ES-I3 (cell line): ENCODE data around the gene NFIC.

ENCODE experiments used
- H3K36me3 ChIP-seq: 2 replicates; pipeline ENCODE4 v1.6.1; 2013; ENCODE audit warnings: mild to moderate bottlenecking, low read length, control low read depth, moderate library complexity; ENCODE audit not compliant: insufficient read depth
- H3K4me1 ChIP-seq: 2 replicates; pipeline ENCODE4 v1.6.1; 2013; ENCODE audit warnings: mild to moderate bottlenecking, control low read depth, low read length; ENCODE audit not compliant: insufficient read depth
- H3K9ac ChIP-seq: 2 replicates; pipeline ENCODE4 v1.6.1; 2013; ENCODE audit warnings: low read depth, mild to moderate bottlenecking, low read length, moderate library complexity
- H3K9me3 ChIP-seq: 2 replicates; pipeline ENCODE4 v1.6.1; 2013; ENCODE audit warnings: mild to moderate bottlenecking, low read length, moderate library complexity; ENCODE audit not compliant: control insufficient read depth, insufficient read depth

The NFIC gene

GRCh38 chr19:3401004-3401768, 34.8 kb downstream of the NFIC start:
- no peaks in the 10 kb centered on the region for H3K36me3 ChIP-seq
- H3K4me1 ChIP-seq = peaks cover 10% of the 10 kb centered on the region; the same call in 1 of the 2 replicates
- H3K9ac ChIP-seq = no peak overlapping the region
- no peaks in the 10 kb centered on the region for H3K9me3 ChIP-seq

DNA sequence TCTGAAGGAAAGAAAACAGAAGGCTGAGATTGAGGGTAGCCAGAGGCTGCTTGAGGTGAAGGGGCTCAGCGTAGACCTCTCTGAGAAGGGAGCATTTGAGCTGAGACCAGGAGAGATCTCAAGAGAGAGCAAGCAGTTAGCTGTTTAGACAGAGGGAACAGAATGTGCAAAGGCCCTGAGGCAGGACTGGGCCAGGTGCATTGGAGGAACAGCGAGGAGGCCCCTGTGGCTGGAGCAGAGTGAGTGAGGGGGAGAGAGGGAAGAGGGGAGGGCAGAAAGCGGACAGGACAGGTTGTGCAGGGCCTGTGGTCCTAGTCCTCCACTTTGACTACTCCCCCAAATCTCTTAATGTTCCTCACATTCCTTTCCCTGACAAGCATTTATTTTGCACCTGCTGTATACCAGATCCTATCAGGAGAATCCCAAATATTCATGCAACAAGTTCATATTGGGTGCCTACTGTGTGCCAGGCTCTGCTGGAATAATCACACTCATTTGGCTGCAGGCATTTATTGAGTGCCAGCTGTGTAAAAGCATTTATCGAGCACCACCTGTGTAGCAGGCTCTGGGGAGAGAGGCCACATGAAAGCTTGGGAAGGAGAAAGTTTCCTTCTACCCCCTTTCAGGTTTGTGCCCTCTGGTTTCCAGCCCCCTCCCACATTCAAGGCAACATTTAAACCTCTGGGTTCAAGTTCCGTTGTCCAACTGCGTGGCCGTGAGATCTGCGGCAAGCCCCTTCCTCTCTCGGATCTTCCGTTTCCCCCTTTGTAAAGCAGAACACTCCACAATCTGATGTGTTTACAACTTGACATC, 36.5 kb downstream of the NFIC start:
- Histone ChIP-seq H3K9me3 (no peaks in the 10 kb centered on the region), H3K36me3 (no peaks in the 10 kb centered on the region), H3K4me1 (peaks cover under 1% of the 10 kb centered on the region; the same call in 1 of the 2 replicates), H3K9ac (no peak overlapping the region)

- H3K9me3 ChIP-seq = no peaks in the 10 kb centered on the region
- no peaks in the 10 kb centered on the region; the same call in 1 of the 2 replicates for H3K4me1 ChIP-seq
- no peaks in the 10 kb centered on the region for H3K36me3 ChIP-seq
- no peak overlapping the region for H3K9ac ChIP-seq
Observed at GRCh38 chr19:3403489-3404323, 37.3 kb downstream of the NFIC start.

GRCh38 chr19:3404324-3405260, 38.2 kb downstream of the NFIC start:
- no peaks in the 10 kb centered on the region for H3K9me3 ChIP-seq
- H3K36me3 ChIP-seq = no peaks in the 10 kb centered on the region
- no peak overlapping the region for H3K9ac ChIP-seq
- H3K4me1 ChIP-seq = no peaks in the 10 kb centered on the region; the same call in 1 of the 2 replicates

DNA sequence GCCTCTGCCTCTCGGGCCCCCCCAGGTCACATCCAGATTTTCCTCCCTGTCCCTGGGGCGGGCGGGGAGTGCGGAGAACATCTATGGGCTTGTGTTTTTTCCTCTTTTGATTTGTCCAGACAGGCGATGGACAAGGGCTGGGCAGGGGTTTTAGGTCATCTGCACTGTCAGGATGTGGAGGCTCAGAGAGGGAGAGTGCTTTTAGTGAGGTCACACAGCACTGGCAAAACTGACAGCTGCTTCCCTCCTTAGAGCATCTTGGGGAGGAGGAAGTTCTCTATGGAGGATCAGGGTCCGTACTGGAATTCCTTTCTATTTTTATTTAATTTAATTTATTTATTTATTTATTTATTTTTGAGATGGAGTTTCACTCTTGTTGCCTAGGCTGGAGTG, 38.9 kb downstream of the NFIC start:
- Histone ChIP-seq H3K36me3 (no peaks in the 10 kb centered on the region), H3K9ac (no peak overlapping the region), H3K9me3 (no peaks in the 10 kb centered on the region), H3K4me1 (no peaks in the 10 kb centered on the region; the same call in 1 of the 2 replicates)

- H3K9me3 ChIP-seq = no peaks in the 10 kb centered on the region
Observed at GRCh38 chr19:3406571-3407111, 40.3 kb downstream of the NFIC start.

DNA sequence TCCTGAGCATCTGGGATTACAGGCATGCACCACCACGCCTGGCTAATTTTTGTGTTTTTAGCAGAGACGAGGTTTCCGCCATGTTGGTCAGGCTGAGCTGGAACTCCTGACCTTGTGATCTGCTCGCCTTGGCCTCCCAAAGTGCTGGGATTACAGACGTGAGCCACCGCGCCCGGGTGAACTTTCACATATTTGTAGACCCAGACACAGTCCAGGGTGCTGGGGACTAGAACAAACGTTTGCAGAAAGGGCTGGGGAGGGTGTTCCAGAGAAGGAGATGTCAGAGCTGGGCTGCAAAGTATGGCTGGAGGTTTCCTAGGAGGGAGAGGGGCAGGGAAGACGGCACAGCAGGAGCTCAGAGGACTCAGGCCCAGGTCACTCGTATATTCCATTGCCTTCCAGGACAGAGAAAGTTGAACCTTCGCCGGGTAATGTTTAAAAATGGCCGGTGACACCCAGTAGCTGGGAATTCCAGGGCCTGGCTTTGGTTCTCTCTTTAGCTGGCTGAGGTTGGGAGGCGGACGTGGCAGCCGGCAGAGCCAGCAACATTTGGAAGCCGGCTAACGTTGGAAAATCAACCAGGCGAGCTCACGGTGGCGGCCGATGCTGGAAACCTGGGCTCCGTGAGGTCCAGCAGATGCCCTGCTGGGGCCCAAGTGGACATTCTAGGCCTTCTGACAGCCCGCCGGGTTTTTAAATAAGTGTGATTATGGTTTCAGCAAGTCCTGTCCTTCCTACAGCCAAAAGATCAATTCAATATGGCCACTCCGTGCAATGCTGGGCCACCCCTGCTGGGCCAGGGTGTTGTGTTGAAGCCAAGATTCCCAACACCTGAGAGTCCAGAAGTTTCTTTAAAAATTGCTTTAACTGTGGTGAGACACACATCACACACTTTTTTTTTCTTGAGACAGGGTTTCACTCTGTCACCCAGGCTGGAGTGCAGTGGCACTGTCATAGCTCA, 41.5 kb downstream of the NFIC start:
- no peaks in the 10 kb centered on the region for H3K9me3 ChIP-seq
- no peak overlapping the region for H3K9ac ChIP-seq

More at GRCh38 chr19:3406571-3407111, 40.3 kb downstream of the NFIC start:
- no peak overlapping the region for H3K9ac ChIP-seq
- H3K4me1 ChIP-seq = no peaks in the 10 kb centered on the region; the same call in 1 of the 2 replicates
- no peaks in the 10 kb centered on the region for H3K36me3 ChIP-seq

GRCh38 chr19:3408996-3409345, 42.6 kb downstream of the NFIC start:
- H3K9me3 ChIP-seq = no peaks in the 10 kb centered on the region

More for the DNA sequence above, 41.5 kb downstream of the NFIC start:
- H3K4me1 ChIP-seq = no peaks in the 10 kb centered on the region; the same call in 1 of the 2 replicates
- H3K36me3 ChIP-seq = no peaks in the 10 kb centered on the region

DNA sequence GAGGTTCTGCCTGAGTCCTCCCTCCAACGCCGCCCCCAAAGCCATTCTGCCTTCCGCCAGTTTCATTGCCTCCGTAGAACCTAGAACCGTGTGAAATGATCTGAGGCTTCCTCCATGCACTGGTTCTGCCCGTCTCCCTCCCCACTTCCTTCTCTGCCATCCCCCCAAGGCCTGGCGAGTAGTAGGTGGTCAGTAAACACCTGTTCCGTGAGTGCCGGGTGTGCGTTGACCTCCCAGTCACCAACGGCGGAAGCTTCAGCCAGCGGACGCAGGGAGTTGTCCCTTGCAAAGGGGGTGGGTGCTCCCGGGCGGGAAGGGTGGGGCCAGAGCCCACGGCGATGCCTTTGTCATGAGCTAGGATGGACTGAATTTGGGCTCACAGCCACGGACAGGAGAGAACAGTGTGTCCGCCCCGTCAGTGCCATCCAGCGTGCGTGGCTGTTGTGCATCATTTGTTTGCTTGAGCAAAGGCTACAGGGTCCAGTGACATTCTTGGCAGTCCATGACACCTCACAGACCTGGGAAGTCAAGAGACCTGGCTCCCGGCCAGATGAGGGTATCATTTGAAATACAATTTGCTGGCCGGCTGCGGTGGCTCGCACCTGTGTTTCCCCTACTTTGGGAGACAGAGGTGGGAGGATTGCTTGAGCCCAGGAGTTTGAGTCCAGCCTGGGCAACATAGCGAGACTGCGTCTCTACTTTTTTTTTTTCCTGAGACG, 43.1 kb downstream of the NFIC start:
- Histone ChIP-seq H3K36me3 (no peaks in the 10 kb centered on the region), H3K9me3 (no peaks in the 10 kb centered on the region), H3K9ac (no peak overlapping the region), H3K4me1 (no peaks in the 10 kb centered on the region; the same call in 1 of the 2 replicates)

More at GRCh38 chr19:3408996-3409345, 42.6 kb downstream of the NFIC start:
- no peak overlapping the region for H3K9ac ChIP-seq
- no peaks in the 10 kb centered on the region; the same call in 1 of the 2 replicates for H3K4me1 ChIP-seq
- H3K36me3 ChIP-seq = no peaks in the 10 kb centered on the region

DNA sequence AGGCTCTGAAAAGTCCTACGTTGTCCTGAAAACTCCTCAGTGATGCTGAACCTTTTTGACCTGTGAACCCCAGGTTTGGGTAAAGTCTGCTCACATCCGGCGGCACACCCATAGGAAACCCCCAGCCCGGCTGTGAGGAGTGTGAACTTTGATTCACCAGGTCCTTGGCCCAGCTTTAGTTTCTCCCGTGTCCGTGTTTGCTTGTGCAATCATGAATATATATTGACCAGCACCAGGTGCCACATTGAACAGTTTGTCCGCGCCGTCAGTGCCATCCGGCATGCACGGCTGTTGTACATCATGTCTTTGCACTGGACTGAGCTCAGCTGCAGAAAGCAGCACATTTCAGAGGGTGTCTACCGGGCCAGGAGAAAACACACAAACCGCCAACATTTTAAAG, 45.3 kb downstream of the NFIC start:
- Histone ChIP-seq H3K9me3 (no peaks in the 10 kb centered on the region), H3K36me3 (no peaks in the 10 kb centered on the region), H3K9ac (no peak overlapping the region), H3K4me1 (no peaks in the 10 kb centered on the region)

- Histone ChIP-seq H3K4me1 (no peaks in the 10 kb centered on the region), H3K36me3 (no peaks in the 10 kb centered on the region), H3K9me3 (no peaks in the 10 kb centered on the region), H3K9ac (no peak overlapping the region)
Observed at GRCh38 chr19:3412066-3412465, 45.7 kb downstream of the NFIC start.

- Histone ChIP-seq H3K9ac (no peak overlapping the region), H3K36me3 (no peaks in the 10 kb centered on the region), H3K4me1 (no peaks in the 10 kb centered on the region), H3K9me3 (no peaks in the 10 kb centered on the region)
Observed at GRCh38 chr19:3413796-3414327, 47.5 kb downstream of the NFIC start.
